H1 (cell line): ENCODE measurements around the gene MSH5. TPM values are rescaled to one million over a fixed set of nuclear protein-coding genes. Genes with fewer than 3 reads are reported as not detected.

Experiments used
- CTCF ChIA-PET: fragments of 300-600 bp; sonication (Branson Sonifier 250); formaldehyde crosslinking; loops from one replicate; lab custom pipeline; 2021; ENCODE audit not compliant: partially characterized antibody; lab: Charles Lee
- POLR2A ChIA-PET: fragments of 300-600 bp; sonication (Branson Sonifier 250); formaldehyde crosslinking; loops from one replicate; lab custom pipeline; 2021; ENCODE audit warnings: inconsistent platforms; ENCODE audit not compliant: partially characterized antibody; lab: Charles Lee
- DNase-seq, 2 experiments: peaks; one replicate each; pipeline versions ENCODE4 v3.0.0 to v3.0.0-alpha.2; 2010 to 2022; ENCODE audit warnings: low spot score in 2 of 2, low read depth in 1 of 2, mixed read lengths in 1 of 2
- FAIRE-seq: peaks from 2 replicates; lab custom pipeline; 2011; peaks lifted over from hg19 to GRCh38; lab: Jason Lieb, UNC
- H2AFZ ChIP-seq: 2 replicates; pipeline ENCODE4 v1.8.1; 2012; ENCODE audit warnings: low read length, inconsistent platforms
- H2AK5ac ChIP-seq: 2 replicates; pipeline ENCODE4 v1.6.1; 2013; ENCODE audit warnings: low read depth, low read length
- H2BK120ac ChIP-seq: replicated peaks from 2 replicates; pipeline ENCODE3; 2013; ENCODE audit warnings: low read depth, low read length, inconsistent platforms
- H2BK12ac ChIP-seq: 2 replicates; pipeline ENCODE4 v1.6.1; 2013; ENCODE audit warnings: low read depth, low read length
- H2BK15ac ChIP-seq: 2 replicates; pipeline ENCODE4 v1.6.1; 2013; ENCODE audit warnings: low read length
- H2BK20ac ChIP-seq: 2 replicates; pipeline ENCODE4 v1.6.1; 2013; ENCODE audit warnings: low read length
- H2BK5ac ChIP-seq: 2 replicates; pipeline ENCODE4 v1.6.1; 2013; ENCODE audit warnings: low read depth, low read length
- H3K14ac ChIP-seq: 2 replicates; pipeline ENCODE4 v1.6.1; 2013; ENCODE audit warnings: inconsistent platforms; ENCODE audit not compliant: insufficient read length
- H3K18ac ChIP-seq: 2 replicates; pipeline ENCODE4 v1.6.1; 2013; ENCODE audit warnings: low read length; ENCODE audit errors: extremely low read depth
- H3K23ac ChIP-seq: 2 replicates; pipeline ENCODE4 v1.6.1; 2013; ENCODE audit warnings: inconsistent platforms; ENCODE audit not compliant: insufficient read length
- H3K23me2 ChIP-seq: 2 replicates; pipeline ENCODE4 v1.6.1; 2013; ENCODE audit warnings: low read depth, low read length
- H3K27ac ChIP-seq: 2 replicates; pipeline ENCODE4 v1.6.1; 2011; ENCODE audit warnings: low read depth, low read length, inconsistent platforms
- H3K27me3 ChIP-seq, 4 experiments: replicated peaks in 1 of 4; 1 replicate in 1 of 4; 2 replicates in 3 of 4; pipeline versions ENCODE4 v1.6.1 to v1.8.1; 2011 to 2013; ENCODE audit warnings: low read length in 3 of 4, mild to moderate bottlenecking in 3 of 4, inconsistent platforms in 2 of 4, mixed read lengths in 2 of 4, moderate library complexity in 1 of 4; ENCODE audit not compliant: control insufficient read depth in 3 of 4, insufficient read depth in 3 of 4; ENCODE audit errors: extremely low read depth in 1 of 4
- H3K36me3 ChIP-seq, 4 experiments: 2 replicates each; pipeline versions ENCODE4 v1.6.1 to v1.8.1; 2011 to 2013; ENCODE audit warnings: mild to moderate bottlenecking in 4 of 4, low read length in 3 of 4, moderate library complexity in 2 of 4, control low read depth in 1 of 4, inconsistent platforms in 1 of 4; ENCODE audit not compliant: insufficient read depth in 4 of 4, control insufficient read depth in 2 of 4
- H3K4ac ChIP-seq: replicated peaks from 2 replicates; pipeline ENCODE3; 2013; ENCODE audit warnings: low read length, low read depth, mixed read lengths, inconsistent platforms; ENCODE audit not compliant: insufficient read length
- H3K4me1 ChIP-seq, 4 experiments: replicated peaks in 1 of 4; 1 replicate in 1 of 4; 2 replicates in 3 of 4; pipeline versions ENCODE4 v1.6.1 to v1.8.1; 2011 to 2013; ENCODE audit warnings: low read length in 3 of 4, inconsistent platforms in 2 of 4, mixed read lengths in 1 of 4; ENCODE audit not compliant: insufficient read depth in 4 of 4, control insufficient read depth in 3 of 4
- H3K4me2 ChIP-seq, 2 experiments: 2 replicates each; pipeline versions ENCODE4 v1.6.1 to v1.8.1; 2011 to 2013; ENCODE audit warnings: low read depth in 2 of 2, low read length in 2 of 2, control low read depth in 1 of 2, inconsistent platforms in 1 of 2, mild to moderate bottlenecking in 1 of 2; ENCODE audit not compliant: insufficient read depth in 1 of 2
- H3K4me3 ChIP-seq, 4 experiments: fragments of 200-600, 300-600 bp in 1 of 4; sonication (generic), shearing (Covaris generic), sonication (Bioruptor Twin) in 1 of 4; 2 replicates each; pipeline versions ENCODE4 v1.5.1 to v1.8.1; 2011 to 2016; ENCODE audit warnings: low read length in 4 of 4, low read depth in 3 of 4, control low read depth in 2 of 4, inconsistent platforms in 2 of 4, mild to moderate bottlenecking in 2 of 4, mixed read lengths in 1 of 4, moderate library complexity in 1 of 4; ENCODE audit not compliant: insufficient read depth in 2 of 4; ENCODE audit errors: extremely low read depth in 1 of 4
- H3K56ac ChIP-seq: replicated peaks from 2 replicates; pipeline ENCODE3; 2013; ENCODE audit warnings: low read depth, mild to moderate bottlenecking, mixed read lengths, low read length, inconsistent platforms; ENCODE audit not compliant: insufficient read length
- H3K79me1 ChIP-seq: 2 replicates; pipeline ENCODE4 v1.6.1; 2013; ENCODE audit warnings: low read depth, low read length, control low read depth
- H3K79me2 ChIP-seq, 2 experiments: 2 replicates each; pipeline versions ENCODE4 v1.6.1 to v1.8.1; 2012 to 2013; ENCODE audit warnings: low read length in 2 of 2, mild to moderate bottlenecking in 2 of 2, inconsistent platforms in 1 of 2; ENCODE audit not compliant: insufficient read depth in 2 of 2, control insufficient read depth in 1 of 2
- H3K9ac ChIP-seq, 4 experiments: replicated peaks in 1 of 4; 1 replicate in 1 of 4; 2 replicates in 3 of 4; pipeline versions ENCODE4 v1.6.1 to v1.8.1; 2011 to 2013; ENCODE audit warnings: low read depth in 3 of 4, low read length in 3 of 4, control low read depth in 2 of 4, mild to moderate bottlenecking in 2 of 4, moderate library complexity in 2 of 4, inconsistent platforms in 1 of 4; ENCODE audit errors: extremely low read depth in 1 of 4
- H3K9me3 ChIP-seq, 2 experiments: 2 replicates each; pipeline versions ENCODE4 v1.6.1 to v1.8.1; 2012 to 2013; ENCODE audit warnings: mild to moderate bottlenecking in 2 of 2, moderate library complexity in 2 of 2, control low read depth in 1 of 2, inconsistent platforms in 1 of 2, low read depth in 1 of 2, low read length in 1 of 2, mixed read lengths in 1 of 2; ENCODE audit not compliant: insufficient read depth in 2 of 2
- H4K20me1 ChIP-seq, 2 experiments: replicated peaks in 1 of 2; 2 replicates each; pipeline versions ENCODE3 to v1.8.1; 2011 to 2013; ENCODE audit warnings: inconsistent platforms in 2 of 2, low read length in 2 of 2, mild to moderate bottlenecking in 1 of 2; ENCODE audit not compliant: insufficient read depth in 2 of 2, control insufficient read depth in 1 of 2
- H4K5ac ChIP-seq: 2 replicates; pipeline ENCODE4 v1.6.1; 2013; ENCODE audit warnings: low read length, low read depth, mixed read lengths, inconsistent platforms; ENCODE audit not compliant: insufficient read length
- H4K8ac ChIP-seq: 2 replicates; pipeline ENCODE4 v1.8.0; 2013; ENCODE audit warnings: mild to moderate bottlenecking, moderate library complexity, low read length, inconsistent platforms; ENCODE audit not compliant: insufficient read depth; ENCODE audit errors: extremely low read depth
- H4K91ac ChIP-seq: replicated peaks from 2 replicates; pipeline ENCODE3; 2013; ENCODE audit warnings: low read length, mixed read lengths, inconsistent platforms; ENCODE audit not compliant: insufficient read length
- BACH1 ChIP-seq: IDR thresholded peaks from 2 replicates; pipeline ENCODE4 v1.6.1; 2012; ENCODE audit warnings: low read length, improper control_type of control experiment
- CBX5 ChIP-seq: fragments of 300-800, 300-1000 bp; sonication (generic); IDR thresholded peaks from 2 replicates; pipeline ENCODE4 v1.7.1; 2016; ENCODE audit warnings: antibody characterized with exemption, low read length, low read depth
- GTF2F1 ChIP-seq: IDR thresholded peaks from 2 replicates; pipeline ENCODE4 v1.6.1; 2012; ENCODE audit warnings: low read depth, low read length, improper control_type of control experiment, borderline replicate concordance
- HDAC6 ChIP-seq: IDR thresholded peaks from one replicate; pipeline ENCODE4 v1.7.1; 2012; ENCODE audit warnings: low read depth, mild to moderate bottlenecking, inconsistent platforms, low read length, moderate library complexity
- NRF1 ChIP-seq: IDR thresholded peaks from 2 replicates; pipeline ENCODE4 v1.6.1; 2011; ENCODE audit warnings: mild to moderate bottlenecking, low read depth, low read length, improper control_type of control experiment
- RFX5 ChIP-seq: IDR thresholded peaks from 2 replicates; pipeline ENCODE4 v1.6.1; 2011; ENCODE audit warnings: low read depth, low read length, improper control_type of control experiment, borderline replicate concordance
- SIRT6 ChIP-seq: IDR thresholded peaks from one replicate; pipeline ENCODE4 v1.7.1; 2012; ENCODE audit warnings: low read length, inconsistent platforms
- SUZ12 ChIP-seq: fragments of 200-600 bp; sonication (generic); IDR thresholded peaks from 2 replicates; pipeline ENCODE4 v1.6.1; 2012; ENCODE audit warnings: mild to moderate bottlenecking, inconsistent platforms, low read length, moderate library complexity, mixed read lengths
- TBP ChIP-seq: IDR thresholded peaks from 2 replicates; pipeline ENCODE4 v1.6.1; 2011; ENCODE audit warnings: low read depth, low read length, improper control_type of control experiment
- WGBS, 2 experiments: shearing (Covaris generic) in 1 of 2; methylation state at CpG; one replicate each; pipeline versions ENCODE4 v1.1.6 to v1.1.7; 2013 to 2015; ENCODE audit warnings: low lambda C conversion rate in 2 of 2, mixed read lengths in 2 of 2, inconsistent platforms in 1 of 2, low coverage in 1 of 2, missing lambda C conversion rate in 1 of 2; ENCODE audit not compliant: insufficient replicate concordance in 2 of 2, insufficient coverage in 1 of 2, insufficient read length in 1 of 2; ENCODE audit errors: extremely low coverage in 1 of 2, missing lambda C conversion rate in 1 of 2; 5-methylcytosine and 5-hydroxymethylcytosine counted together
- polyA plus RNA-seq, 7 experiments: library from polyadenylated mRNA; depleted of rRNA in 3 of 7; stranded (reverse) in 5 of 7; unstranded in 2 of 7; fragments of >200 nt in 5 of 7; fragments of 200-250 nt in 2 of 7; gene quantifications; 1 replicate in 5 of 7; 2 replicates in 1 of 7; 4 replicates in 1 of 7; pipeline versions ENCODE4 v1.2.1 to v1.2.3, GENCODE V29; 2011 to 2013; ENCODE audit warnings: missing spikeins in 2 of 7, mixed read lengths in 2 of 7
- total RNA-seq: library from RNA; stranded (reverse); fragmentation: NEBNext Ultra II Directional; extraction: Animal tissue kit (Norgen Biotek cat#: 25700); gene quantifications from 2 replicates; pipeline ENCODE4 v1.2.1, GENCODE V29; 2021
- TF ChIP-seq, protein P1 (sequence below), 3 experiments: IDR thresholded peaks; 1 replicate in 2 of 3; 2 replicates in 1 of 3; pipeline versions ENCODE4 v1.5.1 to v1.6.1; 2011; ENCODE audit warnings: low read length in 3 of 3, mild to moderate bottlenecking in 3 of 3, inconsistent platforms in 2 of 3, low read depth in 1 of 3, moderate library complexity in 1 of 3; ENCODE audit not compliant: insufficient read depth in 1 of 3; ENCODE audit errors: control extremely low read depth in 1 of 3

MSH5 gene
- total and polyA plus RNA-seq, 2 of the 8 experiments (the other 6 are each of a cell fraction or from before 2014, with no cell fraction given) = 25.3 to 26.5 TPM

DNA sequence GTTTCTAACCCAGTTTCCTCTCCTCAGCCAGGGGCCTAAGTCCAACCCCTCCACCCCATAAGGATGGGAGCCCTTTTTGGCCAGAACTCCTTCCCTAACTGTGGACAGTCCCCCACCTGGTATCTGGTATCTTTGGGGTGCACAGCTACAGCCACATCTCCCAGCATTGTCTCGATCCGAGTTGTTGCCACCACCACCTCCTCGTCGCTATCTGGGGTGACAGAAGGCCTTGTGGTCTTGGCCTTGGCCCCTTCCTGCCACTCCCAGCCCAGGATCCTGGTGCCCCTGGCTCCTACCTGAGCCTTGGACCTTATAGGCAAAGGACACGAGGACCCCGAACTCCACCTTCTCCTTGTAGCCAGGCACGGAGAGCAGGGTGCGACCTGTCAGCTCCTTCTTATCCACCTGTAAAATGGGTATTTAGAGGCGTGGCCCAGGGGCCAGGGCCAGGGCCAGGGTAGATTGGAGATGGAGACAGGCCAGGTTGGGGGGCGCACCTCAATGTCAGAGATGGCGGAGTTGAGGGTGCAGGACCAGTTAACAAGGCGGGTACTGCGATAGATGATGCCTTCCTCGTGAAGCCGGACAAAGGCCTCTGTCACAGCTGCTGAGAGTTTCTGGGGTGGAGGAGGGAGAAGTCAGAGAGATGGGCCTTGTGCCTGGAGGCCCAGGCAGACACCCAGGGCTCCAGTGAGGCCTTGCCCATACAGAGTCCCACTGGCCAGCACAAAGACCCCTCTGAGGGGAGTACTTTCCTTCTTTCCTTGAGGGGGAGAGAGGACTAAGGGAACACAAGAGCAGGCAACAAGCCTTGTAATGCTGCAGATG lies 44.5 kb downstream of the MSH5 start:
- no peaks in the 10 kb centered on the region for H3K79me1 ChIP-seq
- H4K91ac ChIP-seq = no peak overlapping the region
- no peak overlapping the region for H3K23ac ChIP-seq
- H2AFZ ChIP-seq = no peak overlapping the region
- no peak overlapping the region for H2BK12ac ChIP-seq
- H3K79me2 ChIP-seq = no peaks in the 10 kb centered on the region
- H4K5ac ChIP-seq = no peak overlapping the region
- H3K18ac ChIP-seq = no peak overlapping the region
- CTCF ChIA-PET = interaction anchor here (0.5 to 15.6 kb wide), 8 partner anchors 10 to 220 kb away, joined by 3 to 228 read pairs (median 4); partner anchors contain the start of genes LY6G5C and VWA7
- no peak overlapping the region for H3K4me3 ChIP-seq
- H3K4ac ChIP-seq = no peak overlapping the region
- H3K36me3 ChIP-seq = peaks cover 34 to 70% (median 52%) of the 10 kb centered on the region in 4 experiments
- no peak overlapping the region for H3K56ac ChIP-seq
- no peak overlapping the region for H2BK15ac ChIP-seq
- no peak overlapping the region for H4K8ac ChIP-seq
- no peak for FAIRE-seq
- no peaks in the 10 kb centered on the region; a peak in 1 of 7 replicates for H3K27me3 ChIP-seq
- H3K23me2 ChIP-seq = 0 out of 2 replicates have a peak, but pooled peaks cover 1% of the 10 kb centered on the region
- WGBS, 2 experiments = 92% methylated on average over 15 of the region's 15 CpGs; no CpG with 5 or more reads in 1 of the 2 experiments
- no peak overlapping the region for H2AK5ac ChIP-seq
- H3K27ac ChIP-seq = no peak overlapping the region
- H3K9ac ChIP-seq = no peak overlapping the region
- H3K14ac ChIP-seq = no peak overlapping the region
- H2BK5ac ChIP-seq = no peak overlapping the region
- POLR2A ChIA-PET = interaction anchor here (0.8 to 10.3 kb wide), 15 partner anchors 8 to 145 kb away, joined by 3 to 85 read pairs (median 4); partner anchors contain the start of genes VARS1 and VWA7
- H3K9me3 ChIP-seq = no peaks in the 10 kb centered on the region
- no peak overlapping the region for H2BK20ac ChIP-seq
- H3K4me2 ChIP-seq = no peak overlapping the region
- H3K4me1 ChIP-seq = no peaks in the 10 kb centered on the region
- H4K20me1 ChIP-seq = peaks cover 1 to 3% of the 10 kb centered on the region in 2 experiments
- no peak for DNase-seq
- H2BK120ac ChIP-seq = no peak overlapping the region
- TF ChIP-seq CBX5 (no peak), GTF2F1 (no peak), NRF1 (no peak), SIRT6 (no peak), BACH1 (no peak), TBP (no peak), HDAC6 (no peak), SUZ12 (no peak), RFX5 (no peak)
- TF ChIP-seq, protein P1, sequence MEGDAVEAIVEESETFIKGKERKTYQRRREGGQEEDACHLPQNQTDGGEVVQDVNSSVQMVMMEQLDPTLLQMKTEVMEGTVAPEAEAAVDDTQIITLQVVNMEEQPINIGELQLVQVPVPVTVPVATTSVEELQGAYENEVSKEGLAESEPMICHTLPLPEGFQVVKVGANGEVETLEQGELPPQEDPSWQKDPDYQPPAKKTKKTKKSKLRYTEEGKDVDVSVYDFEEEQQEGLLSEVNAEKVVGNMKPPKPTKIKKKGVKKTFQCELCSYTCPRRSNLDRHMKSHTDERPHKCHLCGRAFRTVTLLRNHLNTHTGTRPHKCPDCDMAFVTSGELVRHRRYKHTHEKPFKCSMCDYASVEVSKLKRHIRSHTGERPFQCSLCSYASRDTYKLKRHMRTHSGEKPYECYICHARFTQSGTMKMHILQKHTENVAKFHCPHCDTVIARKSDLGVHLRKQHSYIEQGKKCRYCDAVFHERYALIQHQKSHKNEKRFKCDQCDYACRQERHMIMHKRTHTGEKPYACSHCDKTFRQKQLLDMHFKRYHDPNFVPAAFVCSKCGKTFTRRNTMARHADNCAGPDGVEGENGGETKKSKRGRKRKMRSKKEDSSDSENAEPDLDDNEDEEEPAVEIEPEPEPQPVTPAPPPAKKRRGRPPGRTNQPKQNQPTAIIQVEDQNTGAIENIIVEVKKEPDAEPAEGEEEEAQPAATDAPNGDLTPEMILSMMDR (IDR thresholded peaks at IDR 0.05; ENCODE audit: control extremely low read depth in 1 of 3, insufficient read depth in 1 of 3, low read depth in 1 of 3, low read length in 3 of 3) = no peak
